Measurements from ENCODE around the gene HTR1E.

DNA sequence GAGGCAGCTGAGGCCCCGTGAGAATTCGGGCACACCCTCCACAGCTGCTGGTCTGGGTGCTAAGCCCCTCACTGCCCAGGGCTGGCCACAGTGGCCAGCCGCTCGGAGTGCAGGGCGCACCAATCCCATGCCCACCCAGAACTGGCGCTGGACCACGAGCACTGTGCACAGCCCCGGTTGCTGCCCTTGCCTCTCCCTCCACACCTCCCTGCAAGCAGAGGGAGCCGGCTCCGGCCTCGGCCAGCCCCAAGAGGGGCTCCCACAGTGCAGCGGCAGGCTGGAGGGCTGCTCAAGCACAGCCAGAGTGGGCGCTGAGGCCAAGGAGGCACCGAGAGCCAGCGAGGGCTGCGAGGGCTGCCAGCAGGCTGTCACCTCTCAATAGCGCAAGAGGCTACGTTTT is 122.6 kb downstream of the HTR1E start:
- no peak for TF ChIP-seq POLR2A (IDR thresholded peaks at IDR 0.05)
- TF ChIP-seq, protein P1, sequence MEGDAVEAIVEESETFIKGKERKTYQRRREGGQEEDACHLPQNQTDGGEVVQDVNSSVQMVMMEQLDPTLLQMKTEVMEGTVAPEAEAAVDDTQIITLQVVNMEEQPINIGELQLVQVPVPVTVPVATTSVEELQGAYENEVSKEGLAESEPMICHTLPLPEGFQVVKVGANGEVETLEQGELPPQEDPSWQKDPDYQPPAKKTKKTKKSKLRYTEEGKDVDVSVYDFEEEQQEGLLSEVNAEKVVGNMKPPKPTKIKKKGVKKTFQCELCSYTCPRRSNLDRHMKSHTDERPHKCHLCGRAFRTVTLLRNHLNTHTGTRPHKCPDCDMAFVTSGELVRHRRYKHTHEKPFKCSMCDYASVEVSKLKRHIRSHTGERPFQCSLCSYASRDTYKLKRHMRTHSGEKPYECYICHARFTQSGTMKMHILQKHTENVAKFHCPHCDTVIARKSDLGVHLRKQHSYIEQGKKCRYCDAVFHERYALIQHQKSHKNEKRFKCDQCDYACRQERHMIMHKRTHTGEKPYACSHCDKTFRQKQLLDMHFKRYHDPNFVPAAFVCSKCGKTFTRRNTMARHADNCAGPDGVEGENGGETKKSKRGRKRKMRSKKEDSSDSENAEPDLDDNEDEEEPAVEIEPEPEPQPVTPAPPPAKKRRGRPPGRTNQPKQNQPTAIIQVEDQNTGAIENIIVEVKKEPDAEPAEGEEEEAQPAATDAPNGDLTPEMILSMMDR (IDR thresholded peaks at IDR 0.05), result no peak

Measured in heart left ventricle (tissue), 13 donors.